Activated CD4-positive, alpha-beta T cell treated with anti-CD3 and anti-CD28 coated beads, Interleukin-2, amount 10 ng/mL, durations not matched to agents 24 days and 14 days (primary cell): ENCODE results near the gene CCDC57. TPM values are rescaled to one million over a fixed set of nuclear protein-coding genes. Genes with fewer than 3 reads are reported as not detected.

Experiments used
- total RNA-seq: library from RNA; stranded (reverse); gene quantifications from 2 replicates; pipeline ENCODE4 v1.2.3, GENCODE V29; 2022

The CCDC57 gene
- total RNA-seq, 1 donor from 2014 or later: 58.4 TPM

Other genes with a start within 250 kb of the CCDC57 start
- gene ASPSCR1, start 235.2 kb downstream of the CCDC57 start, total RNA-seq: 35.1 and 37.3 TPM in 2 replicates
- gene CENPX, start 190.0 kb downstream of the CCDC57 start, total RNA-seq: 116 and 123 TPM in 2 replicates
- gene LRRC45, start 189.5 kb downstream of the CCDC57 start, total RNA-seq: 39.0 and 40.6 TPM in 2 replicates
- gene RAC3, start 181.2 kb downstream of the CCDC57 start, total RNA-seq: 11.5 and 12.1 TPM in 2 replicates
- gene DCXR, start 175.1 kb downstream of the CCDC57 start, total RNA-seq: 128 TPM in 2 replicates
- gene RFNG, start 161.0 kb downstream of the CCDC57 start, total RNA-seq: 21.4 and 30.8 TPM in 2 replicates
- gene GPS1, start 160.9 kb downstream of the CCDC57 start, total RNA-seq: 117 and 118 TPM in 2 replicates
- 230 and 232 TPM in 2 replicates for gene DUS1L, start 147.0 kb downstream of the CCDC57 start, total RNA-seq
- 428 and 452 TPM in 2 replicates for gene FASN, start 114.6 kb downstream of the CCDC57 start, total RNA-seq
- 162 and 171 TPM in 2 replicates for gene SLC16A3, start 16.2 kb upstream of the CCDC57 start, total RNA-seq
- gene CSNK1D, start 60.9 kb upstream of the CCDC57 start, total RNA-seq: 137 and 146 TPM in 2 replicates
- 413 and 415 TPM in 2 replicates for gene CD7, start 104.8 kb upstream of the CCDC57 start, total RNA-seq
- gene SECTM1, start 120.9 kb upstream of the CCDC57 start, total RNA-seq: 4.3 and 4.6 TPM in 2 replicates
- 0.09 TPM in 2 replicates for gene TEX19, start 146.4 kb upstream of the CCDC57 start, total RNA-seq
- 0.14 TPM in 1 of 2 replicates, not detected in the other for gene UTS2R, start 158.9 kb upstream of the CCDC57 start, total RNA-seq
- gene HEXD, start 205.5 kb upstream of the CCDC57 start, total RNA-seq: 33.1 and 36.0 TPM in 2 replicates
- 26.7 and 33.0 TPM in 2 replicates for gene OGFOD3, start 205.7 kb upstream of the CCDC57 start, total RNA-seq
- 256 and 268 TPM in 2 replicates for gene CYBC1, start 237.9 kb upstream of the CCDC57 start, total RNA-seq
- 99.7 and 101 TPM in 2 replicates for gene NARF, start 245.9 kb upstream of the CCDC57 start, total RNA-seq